Mucosa of descending colon (tissue), 3 donors: ENCODE results near the gene RAB29. TPM values are rescaled to one million over a fixed set of nuclear protein-coding genes. Genes with fewer than 3 reads are reported as not detected.
"Not testable (repeated sequence)": the region's sequence is repeated elsewhere in the genome, so short reads cannot be mapped to it uniquely, and the experiment has no call there.

Source experiments
- ATAC-seq: fragments of 200-7000 bp; cut with Tn5 transposase; one replicate; pipeline ENCODE4 v1.9.1; 2020; ENCODE audit warnings: mild to moderate bottlenecking, moderate library complexity
- DNase-seq, 3 donors: peaks; one replicate each; pipeline ENCODE4 v3.0.0-alpha.2; 2020
- H3K36me3 ChIP-seq: fragments of 200-600 bp; one replicate; pipeline ENCODE4 v1.8.0; 2021; ENCODE audit warnings: low read depth, mild to moderate bottlenecking
- H3K4me1 ChIP-seq: fragments of 200-600 bp; one replicate; pipeline ENCODE4 v1.8.0; 2021; ENCODE audit warnings: low read depth, mild to moderate bottlenecking
- H3K4me3 ChIP-seq: fragments of 200-600 bp; one replicate; pipeline ENCODE4 v1.8.0; 2021; ENCODE audit warnings: mild to moderate bottlenecking
- H3K9me3 ChIP-seq: fragments of 200-600 bp; one replicate; pipeline ENCODE4 v1.8.0; 2021; ENCODE audit warnings: mild to moderate bottlenecking
- CTCF ChIP-seq: fragments of 200-600 bp; IDR thresholded peaks from one replicate; pipeline ENCODE4 v1.8.0; 2022; ENCODE audit warnings: antibody characterized with exemption, mild to moderate bottlenecking
- intact Hi-C, 2 donors: fragments of 100-400 bp; cut with DNase I in 1 of 2; cut with micrococcal nuclease in 1 of 2; formaldehyde crosslinking; loops; one replicate each; pipeline versions ENCODE4 v1.11.0 to v1.11.1; 2022; cut with DNase I, micrococcal nuclease
- long read RNA-seq, 2 donors: library from polyadenylated mRNA; unstranded; transcript quantifications; one replicate each; pipeline ENCODE4 v2.0.0, GENCODE V29; 2019 to 2021
- total RNA-seq, 3 donors: library from RNA; stranded (reverse); fragmentation: NEBNext Ultra II Directional in 2 of 3; extraction: Animal tissue kit (Norgen Biotek cat#: 25700) in 2 of 3; gene quantifications; one replicate each; pipeline versions ENCODE4 v1.2.1 to v1.2.4, GENCODE V29; 2021 to 2023
- donor health status: DM: no; HTN: no; CAD: no; lungs with moderate emphysema.
- donor health status: DM: no; HTN: no; CAD: no.
- donor health status: DM: no; HTN: yes; CAD: no.

The RAB29 gene
- total RNA-seq, result 10 to 100 TPM in 1 of 3 donors, 1 to 10 TPM in 2; 4.7 to 27.5 (median 7.8) TPM
- long read RNA-seq, donor 1, transcript RAB29-201 (6 exons, 1,723 nt), result major isoform, 6 of 27 reads
- long read RNA-seq, donor 1, transcript RAB29-203 (5 exons, 1,157 nt), result minor isoform, 5 of 27 reads
- long read RNA-seq, donor 1, partial matches to known transcripts, result 0 of 27 reads
- long read RNA-seq, donor 1, other reads (novel, unspliced or antisense), result 14 of 27 reads
- long read RNA-seq, donor 2, partial matches to known transcripts, result 0 of 5 reads
- long read RNA-seq, donor 2, other reads (novel, unspliced or antisense), result 1 of 5 reads

GRCh38 chr1:205775015-205775716 lies at the start of gene RAB29:
Gene RAB29, minus strand, starts transcription at chr1:205775482. Its CDS starts 526 bp downstream, at chr1:205774956.
- Histone ChIP-seq H3K4me1 (no peaks in the 10 kb centered on the region), H3K36me3 (no peaks in the 10 kb centered on the region), H3K4me3 (peak within 1 kb of the TSS; percentile 38), H3K9me3 (no peaks in the 10 kb centered on the region)
- peak; percentile 96 for ATAC-seq
- intact Hi-C loops, result no loop called here
- TF ChIP-seq CTCF, result no peak
- DNase-seq, result peak; percentile 80 to 89 (median 83)

- intact Hi-C loops, result no loop called here
- no peak for ATAC-seq
- Histone ChIP-seq H3K4me3 (no peak overlapping the region), H3K9me3 (no peaks in the 10 kb centered on the region), H3K36me3 (no peaks in the 10 kb centered on the region), H3K4me1 (no peaks in the 10 kb centered on the region)
- no peak for TF ChIP-seq CTCF
- DNase-seq, result no peak
These were observed 48.9 kb upstream of the RAB29 start for GRCh38 chr1:205824180-205824579.

GRCh38 chr1:205823260-205823659 lies 48.0 kb upstream of the RAB29 start:
- H3K4me3 ChIP-seq, H3K9me3 ChIP-seq, intact Hi-C loops, H3K4me1 ChIP-seq, H3K36me3 ChIP-seq, ATAC-seq, DNase-seq: not testable (repeated sequence)

- no peaks in the 10 kb centered on the region for H3K9me3 ChIP-seq
- TF ChIP-seq CTCF, result no peak
- DNase-seq (no peak), ATAC-seq (no peak)
- no peaks in the 10 kb centered on the region for H3K4me1 ChIP-seq
- no peak overlapping the region for H3K4me3 ChIP-seq
- no peaks in the 10 kb centered on the region for H3K36me3 ChIP-seq
- intact Hi-C loops, result no loop called here
These were observed 47.1 kb upstream of the RAB29 start for GRCh38 chr1:205822397-205822796.

GRCh38 chr1:205817988-205818387 lies 42.7 kb upstream of the RAB29 start:
- Histone ChIP-seq H3K4me3 (no peak overlapping the region), H3K4me1 (peaks cover 4% of the 10 kb centered on the region), H3K36me3 (no peaks in the 10 kb centered on the region), H3K9me3 (no peaks in the 10 kb centered on the region)
- intact Hi-C loops, result no loop called here
- ATAC-seq (no peak), DNase-seq (no peak)
- no peak for TF ChIP-seq CTCF

GRCh38 chr1:205817364-205817763 lies 42.1 kb upstream of the RAB29 start:
- ATAC-seq (no peak), DNase-seq (no peak)
- Histone ChIP-seq H3K36me3 (no peaks in the 10 kb centered on the region), H3K4me3 (no peak overlapping the region), H3K9me3 (no peaks in the 10 kb centered on the region), H3K4me1 (peaks cover 4% of the 10 kb centered on the region)
- no peak for TF ChIP-seq CTCF
- intact Hi-C loops, result no loop called here
